Measurements from ENCODE around the gene CALR3. TPM values are rescaled to one million over a fixed set of nuclear protein-coding genes. Genes with fewer than 3 reads are reported as not detected.
"Not testable (repeated sequence)": the region's sequence is repeated elsewhere in the genome, so short reads cannot be mapped to it uniquely, and the experiment has no call there.

CALR3 gene
- total RNA-seq, 1 donor: not detected

DNA sequence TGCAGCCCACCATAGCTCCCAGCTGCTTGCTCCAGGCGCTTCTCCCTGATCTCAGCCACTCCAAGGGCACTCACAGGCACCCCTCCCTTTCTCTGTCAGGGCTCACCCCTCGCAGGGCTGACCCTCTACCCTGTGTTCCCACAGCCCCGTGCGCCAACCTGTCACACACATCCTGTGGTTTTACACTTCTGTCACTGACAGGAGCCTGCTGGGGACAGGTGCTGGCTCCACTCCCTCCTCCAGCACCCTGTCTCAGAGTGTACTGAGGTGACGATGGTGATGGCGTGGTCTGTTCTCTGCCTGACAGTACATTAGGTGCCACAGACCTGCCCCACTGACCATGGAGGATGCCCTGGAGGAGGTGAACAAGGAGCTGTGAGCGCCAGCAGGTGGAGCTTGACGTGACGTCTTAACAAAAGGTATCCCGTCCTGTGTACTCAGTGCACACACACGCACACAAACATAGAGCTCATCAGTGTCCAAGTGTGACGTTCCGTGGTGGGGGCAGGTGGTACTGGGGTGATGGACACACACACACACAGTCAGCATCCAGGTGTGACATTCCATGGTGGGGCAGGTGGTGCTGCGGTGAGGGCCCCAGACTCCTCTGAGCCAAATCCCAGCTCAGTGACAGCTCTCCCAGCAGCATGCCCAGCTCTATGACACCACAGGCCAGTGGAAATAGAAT lies 21.1 kb upstream of the CALR3 start:
- no peaks in the 10 kb centered on the region for H3K4me1 ChIP-seq (ENCODE audit: insufficient read depth, low read length)
- no peaks in the 10 kb centered on the region for H3K9me3 ChIP-seq (ENCODE audit: low read depth, low read length)
- no peaks in the 10 kb centered on the region for H3K27me3 ChIP-seq (ENCODE audit: insufficient read depth, low read length)
- no peak overlapping the region for H3K4me3 ChIP-seq (ENCODE audit: low read length)

DNA sequence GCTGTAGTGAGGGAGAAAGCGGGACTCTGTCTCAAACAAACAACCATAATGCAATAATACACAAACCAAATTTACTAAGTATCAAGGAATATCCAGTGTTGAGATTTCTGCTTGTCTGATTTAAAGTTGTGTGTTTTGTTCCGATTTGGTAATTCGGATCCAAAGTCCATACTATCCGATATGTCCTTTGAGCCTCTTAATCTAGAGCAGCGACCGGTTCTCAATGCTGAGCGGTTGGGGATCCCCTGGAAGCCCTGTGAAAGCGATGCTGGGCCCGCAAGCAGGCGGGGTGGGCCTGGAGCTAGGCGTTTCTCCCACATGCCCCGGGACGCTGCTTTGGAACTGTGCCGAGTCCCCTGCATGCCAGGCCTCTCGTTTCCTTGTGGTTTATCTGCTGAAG lies 20.4 kb upstream of the CALR3 start:
- H3K9me3 ChIP-seq (ENCODE audit: low read depth, low read length): no peaks in the 10 kb centered on the region
- H3K4me3 ChIP-seq (ENCODE audit: low read length): no peak overlapping the region
- no peaks in the 10 kb centered on the region for H3K4me1 ChIP-seq (ENCODE audit: insufficient read depth, low read length)
- H3K27me3 ChIP-seq (ENCODE audit: insufficient read depth, low read length): no peaks in the 10 kb centered on the region

DNA sequence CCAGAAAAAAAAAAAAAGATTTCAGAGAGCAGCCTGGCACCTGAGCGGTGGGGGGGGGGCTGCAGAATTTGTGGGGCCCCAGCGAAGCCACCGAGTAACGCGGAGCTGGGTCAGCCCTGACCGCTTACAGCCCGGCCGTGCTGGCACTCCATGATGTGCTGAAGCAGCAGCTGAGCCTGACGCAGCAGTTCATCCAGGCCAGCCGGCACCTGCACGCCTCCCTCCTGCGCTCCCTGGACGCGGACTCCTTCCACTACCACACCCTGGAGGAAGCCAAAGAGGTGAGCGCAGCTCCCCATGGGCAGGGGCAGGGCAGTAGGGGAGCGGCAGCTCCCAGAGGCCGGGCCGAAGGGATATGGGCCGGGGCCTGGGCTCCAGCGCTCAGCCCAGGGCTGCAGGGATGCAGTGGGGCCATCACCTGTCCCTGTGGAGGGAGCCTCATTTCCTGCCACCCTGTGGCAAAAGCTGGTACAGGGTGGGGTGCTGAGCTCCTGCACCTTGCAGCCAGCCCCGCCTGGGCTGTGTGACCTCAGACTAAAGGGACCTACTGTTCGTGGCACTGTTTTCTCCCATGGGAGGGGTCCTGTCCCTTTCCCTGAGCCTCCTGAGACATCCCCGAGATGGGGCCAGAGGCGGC lies 18.5 kb upstream of the CALR3 start:
- no peaks in the 10 kb centered on the region for H3K4me1 ChIP-seq (ENCODE audit: insufficient read depth, low read length)
- H3K9me3 ChIP-seq (ENCODE audit: low read depth, low read length): no peaks in the 10 kb centered on the region
- H3K27me3 ChIP-seq (ENCODE audit: insufficient read depth, low read length): no peaks in the 10 kb centered on the region
- no peak overlapping the region for H3K4me3 ChIP-seq (ENCODE audit: low read length)

DNA sequence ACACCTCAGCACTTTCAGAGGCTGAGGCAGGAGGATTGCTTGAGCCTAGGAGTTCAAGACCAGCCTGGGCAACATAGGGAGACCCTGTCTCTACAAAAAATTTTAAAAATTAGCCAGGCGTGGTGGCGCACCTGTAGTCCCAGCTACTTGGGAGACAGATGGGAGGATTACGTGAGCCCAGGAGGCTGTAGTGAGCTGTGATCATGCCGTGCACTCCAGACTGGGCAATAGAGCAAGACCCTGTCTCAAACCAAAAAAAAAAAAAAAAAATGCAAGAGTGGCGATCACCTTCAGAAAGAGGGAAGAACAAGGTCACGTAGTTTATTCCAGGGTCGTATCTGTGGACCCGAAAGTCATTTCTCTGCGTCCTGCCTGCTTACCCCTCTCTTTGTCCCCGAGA lies 16.6 kb upstream of the CALR3 start:
- H3K9me3 ChIP-seq (ENCODE audit: low read depth, low read length); H3K27me3 ChIP-seq (ENCODE audit: insufficient read depth, low read length); H3K4me1 ChIP-seq (ENCODE audit: insufficient read depth, low read length); H3K4me3 ChIP-seq (ENCODE audit: low read length): not testable (repeated sequence)

DNA sequence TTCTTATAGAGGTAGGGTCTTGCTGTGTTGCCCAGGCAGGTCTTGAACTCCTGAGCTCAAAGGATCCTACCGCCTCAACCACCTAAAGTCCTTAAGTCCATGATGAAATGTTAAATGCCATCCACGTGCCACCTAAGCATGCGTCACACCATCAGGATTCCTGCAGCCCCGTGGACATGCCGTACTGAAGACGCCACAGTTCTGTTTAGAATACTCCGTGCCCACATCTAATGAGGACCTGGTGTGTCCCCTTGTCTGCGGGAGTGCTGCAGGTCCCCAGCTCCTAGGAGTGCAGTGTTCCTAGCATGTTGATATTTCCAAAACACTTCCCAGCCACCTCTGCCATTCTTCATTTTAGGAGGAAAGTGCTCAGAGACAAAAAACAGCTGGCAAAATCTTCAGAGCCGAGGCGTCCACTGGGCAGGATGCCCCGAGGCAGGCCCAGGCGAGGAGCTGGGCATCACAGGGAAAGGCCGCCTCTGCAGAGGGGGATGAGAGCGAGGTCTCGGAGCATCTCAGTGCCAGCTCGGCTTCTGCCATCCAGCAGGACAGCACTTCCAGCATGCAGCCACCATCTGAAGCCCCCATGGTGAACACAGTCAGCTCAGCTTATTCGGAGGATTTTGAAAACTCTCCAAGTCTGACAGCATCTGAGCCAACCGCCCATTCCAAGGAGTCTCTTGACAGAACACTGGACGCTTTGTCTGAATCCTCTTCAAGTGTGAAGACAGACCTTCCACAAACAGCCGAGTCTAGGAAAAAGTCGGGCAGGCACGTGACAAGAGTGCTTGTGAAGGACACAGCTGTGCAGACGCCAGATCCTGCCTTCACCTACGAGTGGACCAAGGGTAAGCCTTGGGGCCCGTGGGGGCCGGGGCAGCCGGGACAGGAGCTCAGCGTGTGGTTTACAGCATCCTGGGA lies 13.4 kb upstream of the CALR3 start:
- H3K27me3 ChIP-seq (ENCODE audit: insufficient read depth, low read length): no peaks in the 10 kb centered on the region
- H3K4me3 ChIP-seq (ENCODE audit: low read length): no peak overlapping the region
- H3K9me3 ChIP-seq (ENCODE audit: low read depth, low read length): no peaks in the 10 kb centered on the region
- no peaks in the 10 kb centered on the region for H3K4me1 ChIP-seq (ENCODE audit: insufficient read depth, low read length)

DNA sequence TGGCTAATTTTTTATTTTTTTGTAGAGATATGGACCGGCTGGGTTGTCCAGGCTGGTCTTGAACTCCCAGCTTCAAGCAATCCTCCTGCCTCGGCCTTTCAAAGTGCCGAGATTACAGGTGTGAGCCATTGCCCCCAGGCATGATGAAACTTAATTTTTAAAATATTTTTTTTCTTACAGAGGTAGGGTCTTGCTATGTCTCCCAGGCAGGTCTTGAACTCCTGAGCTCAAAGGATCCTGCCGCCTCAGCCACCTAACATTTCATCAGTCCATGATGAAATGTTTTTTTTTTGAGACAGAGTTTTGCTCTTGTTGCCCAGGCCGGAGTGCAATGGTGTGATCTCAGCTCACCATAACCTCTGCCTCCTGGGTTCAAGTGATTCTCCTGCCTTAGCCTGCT lies 12.6 kb upstream of the CALR3 start:
- no peak overlapping the region for H3K4me3 ChIP-seq (ENCODE audit: low read length)
- no peaks in the 10 kb centered on the region for H3K4me1 ChIP-seq (ENCODE audit: insufficient read depth, low read length)
- no peaks in the 10 kb centered on the region for H3K9me3 ChIP-seq (ENCODE audit: low read depth, low read length)
- H3K27me3 ChIP-seq (ENCODE audit: insufficient read depth, low read length): no peaks in the 10 kb centered on the region

DNA sequence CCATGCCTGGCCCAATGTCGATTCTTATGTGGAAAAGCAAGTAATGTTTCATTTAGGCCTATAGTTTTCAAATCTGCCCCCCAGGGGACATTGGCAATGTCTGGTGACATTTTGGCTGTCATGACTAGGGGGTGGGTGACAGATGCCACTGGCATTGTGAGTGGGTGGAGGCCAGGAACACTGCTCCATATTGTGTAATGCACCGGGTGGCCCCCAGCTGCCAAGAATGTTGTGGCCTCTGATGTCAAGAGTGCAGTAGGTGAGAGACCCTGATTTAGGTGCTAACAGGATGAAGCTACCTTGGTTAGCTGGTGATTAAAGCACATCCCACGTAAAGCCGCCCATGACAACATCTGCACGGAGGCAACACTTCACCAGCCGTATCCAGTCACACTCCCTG lies 11.0 kb upstream of the CALR3 start:
- no peaks in the 10 kb centered on the region for H3K9me3 ChIP-seq (ENCODE audit: low read depth, low read length)

DNA sequence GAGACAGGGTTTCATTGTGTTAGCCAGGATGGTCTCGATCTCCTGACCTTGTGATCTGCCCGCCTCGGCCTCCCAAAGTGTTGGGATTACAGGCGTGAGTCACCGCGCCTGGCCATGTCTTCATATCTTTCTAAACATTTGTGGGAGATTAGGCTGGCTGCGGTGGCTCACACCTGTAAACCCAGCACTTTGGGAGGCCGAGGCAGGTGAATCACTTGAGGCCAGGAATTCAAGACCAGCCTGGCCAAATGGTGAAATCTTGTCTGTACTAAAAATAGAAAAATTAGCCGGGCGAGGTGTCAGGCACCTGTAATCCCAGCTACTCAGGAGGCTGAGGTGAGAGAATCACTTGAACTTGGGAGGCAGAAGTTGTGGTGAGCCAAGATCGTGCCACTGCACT lies 10.2 kb upstream of the CALR3 start:
- not testable (repeated sequence) for H3K4me3 ChIP-seq (ENCODE audit: low read length); H3K27me3 ChIP-seq (ENCODE audit: insufficient read depth, low read length); H3K4me1 ChIP-seq (ENCODE audit: insufficient read depth, low read length); H3K9me3 ChIP-seq (ENCODE audit: low read depth, low read length)

More for the DNA sequence above, 11.0 kb upstream of the CALR3 start:
- Histone ChIP-seq H3K27me3 (ENCODE audit: insufficient read depth, low read length) (no peaks in the 10 kb centered on the region), H3K4me1 (ENCODE audit: insufficient read depth, low read length) (no peaks in the 10 kb centered on the region), H3K4me3 (ENCODE audit: low read length) (no peak overlapping the region)

DNA sequence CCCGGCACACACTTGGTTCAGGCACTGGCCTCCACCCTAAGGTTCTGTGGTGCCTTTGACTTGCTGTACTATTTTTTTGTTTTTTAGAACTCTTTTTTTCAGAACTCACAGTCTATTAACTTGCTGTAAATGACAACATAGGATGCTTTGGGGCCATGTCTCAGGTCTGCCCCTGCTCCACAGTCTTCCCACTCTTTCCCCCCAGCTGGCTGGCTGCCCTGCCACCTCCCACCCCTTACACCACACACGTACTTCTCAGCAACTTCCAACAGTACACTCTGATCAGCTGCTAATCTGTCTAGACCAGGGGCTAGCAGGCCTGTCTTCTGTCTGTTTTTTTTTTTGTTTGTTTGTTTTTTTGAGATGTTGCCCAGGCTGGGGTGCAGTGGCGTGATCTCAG lies 8.3 kb upstream of the CALR3 start:
- no peaks in the 10 kb centered on the region for H3K9me3 ChIP-seq (ENCODE audit: low read depth, low read length)
- H3K4me3 ChIP-seq (ENCODE audit: low read length): no peak overlapping the region
- H3K27me3 ChIP-seq (ENCODE audit: insufficient read depth, low read length): no peaks in the 10 kb centered on the region
- H3K4me1 ChIP-seq (ENCODE audit: insufficient read depth, low read length): no peaks in the 10 kb centered on the region

DNA sequence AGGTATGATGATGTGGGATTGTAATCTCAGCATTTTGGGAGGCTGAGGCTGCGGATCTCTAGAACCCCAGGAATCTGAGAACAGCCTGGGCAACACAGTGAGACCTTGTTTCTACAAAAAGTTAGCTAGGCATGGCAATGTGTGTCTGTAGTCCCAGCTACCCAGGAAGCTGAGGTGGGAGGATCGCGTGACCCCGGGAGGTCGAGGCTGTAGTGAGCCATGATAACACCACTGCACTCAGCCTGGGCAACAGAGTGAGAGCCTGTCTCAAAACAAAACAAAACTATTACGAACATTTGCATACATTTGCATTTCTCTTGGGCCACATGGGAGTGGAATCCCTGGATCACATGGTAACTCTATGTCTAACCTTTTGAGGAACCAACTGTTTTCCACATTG lies 1.9 kb upstream of the CALR3 start:
- H3K4me1 ChIP-seq (ENCODE audit: insufficient read depth, low read length): peaks cover 13% of the 10 kb centered on the region
- H3K27me3 ChIP-seq (ENCODE audit: insufficient read depth, low read length): no peaks in the 10 kb centered on the region
- H3K4me3 ChIP-seq (ENCODE audit: low read length): no peak overlapping the region
- H3K9me3 ChIP-seq (ENCODE audit: low read depth, low read length): no peaks in the 10 kb centered on the region

DNA sequence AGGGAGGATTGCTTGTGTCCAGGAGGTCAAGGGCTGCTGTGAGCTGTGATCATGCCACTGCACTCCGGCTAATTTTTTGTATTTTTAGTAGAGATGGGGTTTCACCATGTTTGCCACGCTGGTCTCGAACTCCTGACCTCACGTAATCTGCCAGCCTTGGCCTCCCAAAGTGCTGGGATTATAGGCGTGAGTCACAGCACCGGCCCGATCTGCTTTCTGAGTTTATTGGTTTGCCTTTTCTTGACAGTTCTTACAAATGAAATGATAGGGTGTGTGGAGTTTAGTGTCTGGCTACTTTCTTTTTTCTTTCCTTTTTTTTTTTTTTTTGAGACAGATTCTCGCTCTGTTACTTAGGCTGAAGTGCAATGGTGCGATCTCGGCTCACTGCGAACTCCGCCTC lies 1.1 kb upstream of the CALR3 start:
- no peak overlapping the region for H3K4me3 ChIP-seq (ENCODE audit: low read length)
- no peaks in the 10 kb centered on the region for H3K27me3 ChIP-seq (ENCODE audit: insufficient read depth, low read length)
- H3K9me3 ChIP-seq (ENCODE audit: low read depth, low read length): no peaks in the 10 kb centered on the region
- H3K4me1 ChIP-seq (ENCODE audit: insufficient read depth, low read length): peaks cover 13% of the 10 kb centered on the region

DNA sequence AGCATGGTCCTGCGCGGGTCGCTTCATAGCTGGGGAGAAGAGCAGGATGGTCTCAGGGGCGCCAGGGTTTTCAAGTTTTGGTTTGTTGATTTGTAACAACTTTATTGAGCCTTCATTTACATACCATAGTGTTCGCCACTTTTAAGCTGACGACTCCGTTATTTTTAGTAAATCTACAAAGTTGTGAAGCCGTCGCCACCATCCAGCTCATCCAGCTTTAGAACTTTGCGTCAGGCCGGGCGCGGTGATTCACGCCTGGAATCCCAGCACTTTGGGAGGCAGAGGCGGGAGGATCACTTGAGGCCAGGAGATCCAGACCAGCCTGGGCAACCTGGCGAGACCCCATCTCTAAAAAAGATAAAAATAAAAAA lies 631 bp upstream of the CALR3 start:
- Histone ChIP-seq H3K4me3 (ENCODE audit: low read length) (peak overlapping the region; percentile 61), H3K9me3 (ENCODE audit: low read depth, low read length) (no peaks in the 10 kb centered on the region), H3K4me1 (ENCODE audit: insufficient read depth, low read length) (peaks cover 13% of the 10 kb centered on the region), H3K27me3 (ENCODE audit: insufficient read depth, low read length) (no peaks in the 10 kb centered on the region)

DNA sequence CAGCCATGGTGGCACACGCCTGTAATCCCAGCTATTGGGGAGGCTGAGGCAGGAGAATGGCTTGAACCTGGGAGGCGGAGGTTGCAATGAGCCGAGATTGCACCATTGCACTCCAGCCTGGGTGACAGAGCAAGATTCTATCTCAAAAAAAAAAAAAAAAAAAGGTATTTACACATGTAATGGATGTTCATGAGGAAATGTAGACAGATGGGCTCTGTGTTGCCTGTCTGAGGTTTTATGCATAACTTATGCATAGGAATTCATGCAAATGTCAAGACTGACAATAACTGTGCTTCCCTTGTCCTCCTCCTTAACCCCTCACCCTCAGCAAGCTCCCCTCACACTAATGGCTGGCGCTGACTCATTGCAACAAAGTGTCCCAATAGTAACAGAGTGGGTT lies 9.5 kb downstream of the CALR3 start:
- not testable (repeated sequence) for H3K4me3 ChIP-seq (ENCODE audit: low read length); H3K9me3 ChIP-seq (ENCODE audit: low read depth, low read length); H3K27me3 ChIP-seq (ENCODE audit: insufficient read depth, low read length); H3K4me1 ChIP-seq (ENCODE audit: insufficient read depth, low read length)

DNA sequence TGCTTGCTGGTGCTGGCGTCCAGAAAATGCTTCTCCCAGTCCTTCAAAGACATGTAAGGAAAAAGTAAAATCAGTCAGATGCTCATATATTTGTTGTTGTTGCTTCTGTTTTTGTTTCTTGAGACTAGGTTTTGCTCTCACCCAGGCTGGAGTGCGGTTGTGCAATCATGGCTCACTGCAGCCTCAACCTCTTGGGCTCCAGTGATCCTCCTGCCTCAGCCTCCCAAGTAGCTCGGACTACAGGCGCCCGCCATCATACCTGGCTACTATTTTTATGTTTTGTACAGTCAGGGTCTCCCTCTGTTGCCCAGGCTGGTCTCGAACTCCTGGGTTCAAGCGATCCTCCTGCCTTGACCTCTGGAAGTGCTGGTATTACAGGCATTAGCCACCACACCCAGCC lies 13.2 kb downstream of the CALR3 start:
- H3K9me3 ChIP-seq (ENCODE audit: low read depth, low read length): no peaks in the 10 kb centered on the region
- no peak overlapping the region for H3K4me3 ChIP-seq (ENCODE audit: low read length)
- H3K27me3 ChIP-seq (ENCODE audit: insufficient read depth, low read length): no peaks in the 10 kb centered on the region
- H3K4me1 ChIP-seq (ENCODE audit: insufficient read depth, low read length): no peaks in the 10 kb centered on the region

DNA sequence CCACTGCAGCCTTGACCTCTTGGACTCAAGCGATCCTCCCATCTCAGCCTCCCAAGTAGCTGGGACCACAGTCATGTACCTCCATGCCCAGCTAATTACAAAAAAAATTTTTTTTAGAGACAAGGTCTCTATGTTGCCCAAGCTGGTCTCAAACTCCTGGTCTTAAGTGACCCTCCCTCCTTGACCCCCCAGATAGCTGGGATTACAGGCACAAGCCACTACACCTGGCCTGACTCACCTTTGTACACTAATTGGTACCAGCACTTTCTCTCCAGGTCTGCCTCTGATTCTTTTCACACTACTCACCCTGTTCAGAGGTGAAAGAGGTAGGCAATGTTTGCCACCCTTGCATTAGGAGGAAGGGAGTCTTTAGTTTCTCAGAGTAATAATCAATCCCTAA lies 18.7 kb downstream of the CALR3 start:
- H3K4me3 ChIP-seq (ENCODE audit: low read length): no peak overlapping the region
- peaks cover 4% of the 10 kb centered on the region for H3K4me1 ChIP-seq (ENCODE audit: insufficient read depth, low read length)
- no peaks in the 10 kb centered on the region for H3K9me3 ChIP-seq (ENCODE audit: low read depth, low read length)
- no peaks in the 10 kb centered on the region for H3K27me3 ChIP-seq (ENCODE audit: insufficient read depth, low read length)
